Measurements from ENCODE around the gene ICAM5. TPM values are rescaled to one million over a fixed set of nuclear protein-coding genes. Genes with fewer than 3 reads are reported as not detected.

The ICAM5 gene
- total and polyA plus RNA-seq, 10 of the 15 experiments (the other 5 are each of a cell fraction or from before 2014, with no cell fraction given) = 0.14 to 4.6 (median 0.94) TPM; not detected in 2

DNA sequence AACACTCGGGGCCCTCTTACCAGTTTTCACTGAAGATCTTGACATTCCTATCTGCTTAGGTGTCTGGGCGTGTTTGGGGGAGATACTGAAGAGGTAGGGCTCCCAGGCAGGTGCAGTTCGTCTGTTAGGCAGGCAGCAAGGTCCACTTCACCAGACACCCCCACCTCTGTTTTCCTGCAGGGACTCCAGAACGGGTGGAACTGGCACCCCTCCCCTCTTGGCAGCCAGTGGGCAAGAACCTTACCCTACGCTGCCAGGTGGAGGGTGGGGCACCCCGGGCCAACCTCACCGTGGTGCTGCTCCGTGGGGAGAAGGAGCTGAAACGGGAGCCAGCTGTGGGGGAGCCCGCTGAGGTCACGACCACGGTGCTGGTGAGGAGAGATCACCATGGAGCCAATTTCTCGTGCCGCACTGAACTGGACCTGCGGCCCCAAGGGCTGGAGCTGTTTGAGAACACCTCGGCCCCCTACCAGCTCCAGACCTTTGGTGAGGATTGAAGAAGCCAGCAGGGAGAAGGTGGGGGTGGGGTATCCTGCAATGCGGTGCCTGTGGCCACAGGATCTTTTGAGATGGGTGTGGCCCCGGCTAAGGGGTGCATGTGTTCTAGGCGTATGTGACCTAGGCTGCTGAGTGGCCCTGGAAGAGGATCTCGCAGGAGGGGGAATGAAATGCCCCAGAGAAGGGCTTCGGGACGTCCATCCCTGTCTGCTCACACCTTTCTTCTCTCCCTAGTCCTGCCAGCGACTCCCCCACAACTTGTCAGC is 6.3 kb upstream of the ICAM5 start (continued):
- TF ChIP-seq NKRF (conservative IDR thresholded peaks at IDR 0.05) (no peak), EP300 (IDR thresholded peaks at IDR 0.05; ENCODE audit: borderline replicate concordance in 1 of 2, control insufficient read depth in 1 of 2, low read depth in 2 of 2, low read length in 2 of 2) (no peak), ZBTB11 (CRISPR knock-in tag; IDR thresholded peaks at IDR 0.05) (no peak), TARDBP (IDR thresholded peaks at IDR 0.05; ENCODE audit: borderline replicate concordance) (no peak), NBN (IDR thresholded peaks at IDR 0.05) (no peak), ZNF687 (IDR thresholded peaks at IDR 0.05) (no peak), PML (IDR thresholded peaks at IDR 0.05; ENCODE audit: low read length) (0 out of 2 replicates have a peak, but pooled peaks have one; percentile 37), PAX5 (IDR thresholded peaks at IDR 0.05; ENCODE audit: borderline replicate concordance, low read depth, low read length) (no peak), RFX5 (IDR thresholded peaks at IDR 0.05; ENCODE audit: low read depth, low read length) (no peak), ZBED1 (IDR thresholded peaks at IDR 0.05; ENCODE audit: borderline replicate concordance) (0 out of 2 replicates have a peak, but pooled peaks have one; percentile 30), POLR2AphosphoS5 (IDR thresholded peaks at IDR 0.05; ENCODE audit: low read length) (peak; percentile 4; the same call in 1 of the 2 replicates), SMC3 (IDR thresholded peaks at IDR 0.05; ENCODE audit: borderline replicate concordance, low read length) (no peak), MXI1 (IDR thresholded peaks at IDR 0.05; ENCODE audit: low read depth, low read length) (no peak), SIN3A (IDR thresholded peaks at IDR 0.05; ENCODE audit: low read depth, low read length) (no peak), RAD21 (IDR thresholded peaks at IDR 0.05; ENCODE audit: insufficient read depth, low read depth, low read length) (no peak), ZNF24 (IDR thresholded peaks at IDR 0.05) (no peak)
- TF ChIP-seq, protein P1, sequence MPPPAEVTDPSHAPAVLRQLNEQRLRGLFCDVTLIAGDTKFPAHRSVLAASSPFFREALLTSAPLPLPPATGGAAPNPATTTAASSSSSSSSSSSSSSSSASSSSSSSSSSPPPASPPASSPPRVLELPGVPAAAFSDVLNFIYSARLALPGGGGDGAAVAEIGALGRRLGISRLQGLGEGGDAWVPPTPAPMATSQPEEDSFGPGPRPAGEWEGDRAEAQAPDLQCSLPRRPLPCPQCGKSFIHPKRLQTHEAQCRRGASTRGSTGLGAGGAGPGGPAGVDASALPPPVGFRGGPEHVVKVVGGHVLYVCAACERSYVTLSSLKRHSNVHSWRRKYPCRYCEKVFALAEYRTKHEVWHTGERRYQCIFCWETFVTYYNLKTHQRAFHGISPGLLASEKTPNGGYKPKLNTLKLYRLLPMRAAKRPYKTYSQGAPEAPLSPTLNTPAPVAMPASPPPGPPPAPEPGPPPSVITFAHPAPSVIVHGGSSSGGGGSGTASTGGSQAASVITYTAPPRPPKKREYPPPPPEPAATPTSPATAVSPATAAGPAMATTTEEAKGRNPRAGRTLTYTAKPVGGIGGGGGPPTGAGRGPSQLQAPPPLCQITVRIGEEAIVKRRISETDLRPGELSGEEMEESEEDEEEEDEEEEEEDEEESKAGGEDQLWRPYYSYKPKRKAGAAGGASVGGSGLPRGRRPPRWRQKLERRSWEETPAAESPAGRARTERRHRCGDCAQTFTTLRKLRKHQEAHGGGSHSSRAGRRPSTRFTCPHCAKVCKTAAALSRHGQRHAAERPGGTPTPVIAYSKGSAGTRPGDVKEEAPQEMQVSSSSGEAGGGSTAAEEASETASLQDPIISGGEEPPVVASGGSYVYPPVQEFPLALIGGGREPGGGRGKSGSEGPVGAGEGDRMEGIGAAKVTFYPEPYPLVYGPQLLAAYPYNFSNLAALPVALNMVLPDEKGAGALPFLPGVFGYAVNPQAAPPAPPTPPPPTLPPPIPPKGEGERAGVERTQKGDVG (CRISPR knock-in tag; IDR thresholded peaks at IDR 0.05) = no peak

Measured in GM12878 (cell line).